Measurements from ENCODE around the gene FAM3A.
A peak's percentile ranks its signal among the peaks of the same experiment; 100 is the strongest.

FAM3A gene

DNA sequence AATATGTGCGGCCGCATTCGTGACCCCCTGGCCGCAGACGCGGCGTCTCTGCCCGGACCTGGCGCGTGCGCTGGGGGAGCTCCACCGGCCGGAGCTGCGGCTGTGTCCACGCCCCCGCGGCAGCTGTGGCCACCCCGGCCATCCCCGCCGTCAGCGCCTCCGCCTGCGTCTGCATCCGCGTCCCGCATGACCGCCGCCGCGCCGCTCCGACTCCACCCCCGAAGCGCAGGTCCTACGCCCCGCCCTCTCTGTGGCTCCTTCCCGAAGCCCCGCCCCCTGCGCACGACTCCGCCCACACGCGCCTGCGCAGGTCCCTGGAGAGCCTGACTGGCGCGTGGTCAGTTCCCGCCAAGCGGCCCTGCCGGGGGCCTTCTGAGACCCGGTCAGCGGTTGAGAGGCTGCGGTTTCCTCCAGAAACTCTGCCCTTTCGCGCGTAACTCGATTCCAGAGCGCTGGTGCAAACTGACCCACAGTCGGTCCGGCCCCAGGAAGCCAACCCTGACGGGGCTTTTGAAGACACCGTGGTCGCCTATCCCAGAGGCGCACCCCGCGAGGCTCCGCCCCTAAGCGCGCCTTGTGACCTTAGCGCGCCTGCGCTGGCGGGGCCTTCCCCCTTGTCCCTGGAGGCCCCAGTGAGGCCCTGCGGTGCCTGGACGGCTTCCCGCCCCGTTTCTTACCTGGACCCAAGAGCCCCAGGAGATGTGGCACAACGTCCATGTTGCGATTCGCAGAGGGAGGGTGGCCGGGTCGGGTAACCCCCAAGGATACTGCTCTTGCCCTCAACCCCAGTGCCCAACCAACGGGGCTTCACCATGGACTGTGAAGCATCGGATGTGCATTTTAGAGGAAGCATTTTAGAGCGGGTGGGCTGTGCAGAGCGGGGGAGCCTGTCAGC lies 37.1 kb downstream of the FAM3A start, which contains the start of gene LAGE3:
Gene LAGE3, minus strand, starts transcription at position 554 of the 895 bp plus-strand sequence. Its CDS starts 366 bp downstream, at position 188.
- peak; percentile 93 for DNase-seq

DNA sequence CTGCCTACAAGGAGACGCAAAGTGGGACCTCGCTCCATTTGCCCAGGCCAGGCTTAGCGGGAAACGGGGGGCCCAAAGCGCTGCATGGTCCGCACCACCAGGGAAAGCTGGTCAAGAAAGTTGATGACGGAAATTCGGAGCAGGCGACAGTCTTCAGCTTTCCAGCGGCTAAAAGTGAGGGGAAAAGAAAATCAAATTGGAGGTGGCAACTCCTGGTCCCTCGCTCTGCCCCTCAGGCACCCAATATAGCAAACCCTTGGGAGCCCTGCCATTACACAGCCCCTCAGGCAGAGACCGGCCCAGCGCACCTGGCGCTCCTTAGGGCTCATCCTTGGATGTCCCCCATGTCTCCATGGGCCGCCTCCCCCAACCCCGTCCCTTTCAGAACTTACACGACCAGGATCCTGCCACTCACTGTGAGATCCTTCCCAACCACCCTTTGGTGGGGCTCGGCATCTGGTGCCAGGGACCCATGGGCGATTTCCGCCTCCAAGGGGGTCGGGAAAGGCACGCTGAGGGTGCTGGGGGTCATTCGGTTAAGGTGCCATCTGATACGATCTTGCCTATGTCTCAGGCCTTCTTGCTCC lies 38.0 kb downstream of the FAM3A start:
- no peak for DNase-seq

DNA sequence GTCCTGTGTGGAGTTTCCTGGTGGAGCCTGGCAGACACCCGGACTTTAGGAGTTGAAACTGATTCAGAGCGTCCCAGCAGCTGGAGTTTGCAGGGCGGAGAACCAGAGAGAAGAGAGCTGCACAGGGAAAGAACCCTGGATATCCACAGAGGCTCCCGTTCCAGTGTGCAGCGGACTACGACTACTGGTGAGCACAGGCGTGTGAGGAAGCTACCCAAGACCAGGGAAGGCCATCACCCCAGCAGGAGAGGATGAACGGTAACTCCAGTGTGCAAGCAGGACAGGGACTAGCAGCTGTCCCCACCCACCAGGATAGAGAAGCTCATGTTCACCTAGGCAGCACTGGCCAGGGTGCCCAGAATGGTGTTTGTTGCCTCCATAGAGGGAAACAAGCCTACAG lies 39.2 kb downstream of the FAM3A start:
- DNase-seq: no peak

DNA sequence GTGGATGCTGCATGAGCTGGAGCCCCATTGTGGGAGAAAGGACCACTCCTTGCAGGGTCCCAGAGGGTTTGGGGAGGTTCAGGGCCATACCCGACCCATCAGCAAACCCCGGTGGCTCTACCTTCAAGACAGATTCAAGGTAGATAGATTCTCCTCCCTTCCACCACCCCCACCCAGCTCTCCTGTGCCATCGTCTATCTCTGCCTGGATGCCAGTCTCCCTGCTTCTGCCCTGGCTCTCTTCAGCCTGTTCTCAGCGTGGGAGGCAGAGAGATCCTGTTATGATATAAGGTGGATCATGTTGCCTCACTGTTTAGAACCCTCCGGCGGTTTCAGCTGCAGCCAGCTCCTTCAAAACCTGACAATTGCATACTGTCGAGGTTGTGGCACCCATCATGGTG lies 42.3 kb downstream of the FAM3A start:
- DNase-seq: no peak

DNA sequence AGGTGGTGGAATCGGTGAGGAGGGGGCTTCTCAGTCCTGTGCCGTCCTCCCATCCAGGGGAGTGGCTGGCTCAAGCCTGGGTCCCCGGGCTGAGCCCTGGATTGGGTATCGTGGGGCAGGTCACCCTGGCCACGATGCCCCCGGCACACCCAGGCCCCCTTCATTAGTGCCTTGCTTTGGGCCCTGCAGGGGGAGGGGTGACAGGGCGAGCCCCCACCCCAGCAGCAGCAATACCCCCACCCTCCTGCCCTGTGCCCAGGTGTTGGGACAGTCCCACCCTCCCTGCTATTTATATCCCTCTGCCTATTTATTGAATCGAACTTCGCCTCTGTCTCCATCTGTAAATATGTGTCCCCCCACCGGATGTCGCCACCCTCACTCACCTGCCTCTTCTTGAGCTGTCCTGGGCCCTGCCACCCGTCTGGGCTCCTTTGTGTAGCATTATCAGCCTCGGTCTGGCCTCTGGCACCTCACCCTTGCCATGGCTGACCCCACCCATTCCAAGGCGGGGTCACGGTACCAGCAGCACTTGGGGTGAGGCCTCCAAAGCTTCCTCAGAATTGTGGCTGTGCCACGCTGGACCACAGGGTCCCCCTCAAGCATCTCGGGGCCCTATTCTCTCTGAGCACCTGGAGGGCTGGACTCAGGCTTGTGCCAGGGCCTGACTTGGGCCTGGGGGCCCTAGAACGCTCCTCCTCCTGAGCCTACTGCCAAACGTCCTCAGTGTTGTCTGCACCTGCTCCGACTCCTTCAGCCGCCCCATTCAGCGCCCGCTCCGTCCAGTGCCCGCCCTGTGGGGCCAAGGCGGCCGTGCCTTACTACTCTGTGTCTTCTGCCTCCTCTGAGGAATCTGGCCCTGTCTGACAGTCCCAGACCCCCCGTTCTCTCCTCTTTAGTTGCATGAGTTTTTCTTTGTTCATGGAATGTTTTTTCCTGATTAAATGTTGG lies 43.1 kb downstream of the FAM3A start:
- DNase-seq: no peak

DNA sequence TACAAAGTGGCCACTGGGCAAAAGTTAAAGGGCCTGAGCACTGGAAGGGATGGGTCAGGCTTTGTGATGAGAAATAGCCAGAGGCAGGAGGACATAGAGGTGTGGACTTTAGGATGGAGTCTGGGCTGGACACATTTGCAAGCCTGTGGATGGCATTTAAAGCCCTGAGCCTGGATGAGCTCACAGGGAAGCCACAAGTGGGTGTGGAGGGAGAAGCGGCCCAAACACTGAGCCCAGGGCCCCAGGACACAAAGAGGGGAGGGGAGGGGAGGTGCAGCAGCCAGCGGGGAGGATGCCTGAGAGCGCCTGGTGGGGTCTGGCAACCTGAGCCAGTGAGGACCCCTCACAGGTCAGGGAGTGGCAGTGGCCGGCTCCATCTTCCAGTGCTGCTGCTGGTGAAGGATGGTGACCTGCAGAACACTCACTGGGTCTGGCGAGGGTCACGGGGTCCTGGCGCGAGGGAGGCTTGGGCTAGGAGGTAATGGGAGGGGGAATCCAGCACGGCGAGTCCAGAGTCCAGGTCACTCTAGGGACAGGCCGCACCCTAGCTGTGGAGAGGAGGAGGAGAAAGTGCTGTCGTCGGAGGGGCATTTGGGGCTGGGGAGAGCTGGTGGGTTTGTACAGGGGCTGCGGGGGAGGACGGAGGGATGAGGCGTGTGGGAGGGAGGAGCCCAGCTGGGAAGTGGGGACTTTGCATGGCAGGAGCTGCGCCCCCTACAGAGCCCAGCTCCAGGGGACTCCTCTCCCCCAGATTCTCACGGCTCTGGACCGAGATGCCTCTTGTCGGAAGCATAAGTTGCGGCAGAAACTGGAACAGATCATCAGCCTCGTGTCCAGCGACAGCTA lies 44.0 kb downstream of the FAM3A start:
- no peak for DNase-seq

DNA sequence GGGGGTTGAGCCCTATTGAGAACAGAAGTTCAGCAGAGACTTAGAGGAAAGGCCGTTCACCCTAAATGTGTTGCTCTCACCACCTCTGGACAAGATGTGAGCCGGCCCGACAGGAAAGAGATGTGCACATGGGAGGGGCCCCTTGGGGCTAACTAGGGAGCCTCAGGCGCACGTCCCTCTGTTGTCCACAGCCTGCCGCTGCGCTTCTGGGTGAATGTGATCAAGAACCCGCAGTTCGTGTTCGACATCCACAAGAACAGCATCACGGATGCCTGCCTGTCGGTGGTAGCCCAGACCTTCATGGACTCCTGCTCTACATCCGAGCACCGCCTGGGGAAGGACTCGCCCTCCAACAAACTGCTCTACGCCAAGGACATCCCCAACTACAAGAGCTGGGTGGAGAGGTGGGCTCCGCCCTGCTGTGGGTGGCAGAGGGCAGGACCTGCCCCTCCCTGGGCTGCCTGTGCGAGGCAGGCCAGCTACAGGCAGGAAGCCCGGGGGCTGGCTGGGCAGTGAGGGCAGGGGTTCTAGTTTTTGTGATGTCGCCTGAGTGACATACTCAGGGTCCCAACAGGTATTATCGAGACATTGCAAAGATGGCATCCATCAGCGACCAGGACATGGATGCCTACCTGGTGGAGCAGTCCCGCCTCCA lies 45.0 kb downstream of the FAM3A start:
- no peak for DNase-seq

DNA sequence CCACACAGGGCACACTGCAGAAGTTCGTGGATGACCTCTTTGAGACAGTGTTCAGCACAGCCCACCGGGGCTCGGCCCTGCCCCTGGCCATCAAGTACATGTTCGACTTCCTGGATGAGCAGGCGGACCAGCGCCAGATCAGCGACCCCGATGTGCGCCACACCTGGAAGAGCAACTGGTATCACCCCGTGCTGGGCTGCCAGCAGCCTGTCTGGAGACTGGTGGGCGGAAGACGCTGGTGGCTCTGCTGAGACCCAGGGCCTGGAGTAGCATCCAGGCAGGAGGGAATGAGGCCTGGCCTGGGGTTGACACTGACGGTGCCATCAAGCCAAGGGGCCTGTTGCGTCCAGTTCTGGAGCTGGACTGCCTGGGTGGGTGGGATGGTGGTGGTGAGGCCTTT lies 45.6 kb downstream of the FAM3A start:
- DNase-seq: peak; percentile 4

DNA sequence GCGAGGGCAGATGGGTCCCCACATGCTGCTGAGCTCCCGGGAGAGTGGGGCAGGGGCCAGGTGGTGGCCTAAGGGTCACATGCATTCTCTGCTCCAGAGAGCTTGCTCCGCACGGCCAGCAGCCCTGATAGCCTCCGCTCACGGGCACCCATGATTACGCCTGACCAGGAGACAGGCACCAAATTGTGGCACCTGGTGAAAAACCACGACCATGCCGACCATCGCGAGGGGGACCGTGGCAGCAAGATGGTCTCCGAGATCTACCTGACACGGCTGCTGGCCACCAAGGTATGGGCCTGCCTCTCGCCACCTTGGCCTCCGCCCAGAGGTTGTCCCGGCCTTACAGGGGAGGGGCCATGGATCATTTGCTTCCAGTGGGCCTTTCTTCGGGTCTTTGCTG lies 46.2 kb downstream of the FAM3A start:
- DNase-seq: peak; percentile 4

DNA sequence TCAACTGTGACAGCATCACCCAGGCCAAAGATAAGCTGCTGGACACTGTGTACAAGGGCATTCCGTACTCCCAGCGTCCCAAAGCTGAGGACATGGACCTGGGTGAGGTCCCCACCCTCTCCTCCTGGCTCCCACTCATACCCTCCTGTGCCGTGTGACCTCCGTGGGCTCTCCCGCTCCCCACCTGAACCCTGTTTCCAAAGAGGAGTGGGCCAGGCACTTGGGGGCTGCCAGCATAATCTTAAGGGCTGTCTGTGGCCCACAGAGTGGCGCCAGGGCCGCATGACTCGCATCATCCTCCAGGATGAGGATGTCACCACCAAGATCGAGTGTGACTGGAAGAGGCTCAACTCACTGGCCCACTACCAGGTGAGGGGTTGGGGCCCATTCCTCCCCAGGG lies 46.9 kb downstream of the FAM3A start:
- DNase-seq: peak; percentile 10

DNA sequence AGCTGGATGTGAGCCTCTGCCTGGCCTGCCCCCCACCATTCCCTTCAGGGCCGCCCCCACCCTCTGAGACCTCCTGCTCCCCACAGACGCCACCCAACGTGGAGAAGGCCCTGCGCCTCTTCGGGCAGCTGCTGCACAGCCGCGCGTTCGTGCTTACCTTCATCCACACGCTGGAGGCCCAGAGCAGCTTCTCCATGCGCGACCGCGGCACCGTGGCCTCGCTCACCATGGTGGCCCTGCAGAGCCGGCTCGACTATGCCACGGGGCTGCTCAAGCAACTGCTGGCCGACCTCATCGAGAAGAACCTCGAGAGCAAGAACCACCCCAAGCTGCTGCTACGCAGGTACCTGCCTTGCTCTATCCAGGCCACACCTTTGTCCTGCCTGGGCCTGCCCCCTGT lies 47.8 kb downstream of the FAM3A start:
- DNase-seq: peak; percentile 17

DNA sequence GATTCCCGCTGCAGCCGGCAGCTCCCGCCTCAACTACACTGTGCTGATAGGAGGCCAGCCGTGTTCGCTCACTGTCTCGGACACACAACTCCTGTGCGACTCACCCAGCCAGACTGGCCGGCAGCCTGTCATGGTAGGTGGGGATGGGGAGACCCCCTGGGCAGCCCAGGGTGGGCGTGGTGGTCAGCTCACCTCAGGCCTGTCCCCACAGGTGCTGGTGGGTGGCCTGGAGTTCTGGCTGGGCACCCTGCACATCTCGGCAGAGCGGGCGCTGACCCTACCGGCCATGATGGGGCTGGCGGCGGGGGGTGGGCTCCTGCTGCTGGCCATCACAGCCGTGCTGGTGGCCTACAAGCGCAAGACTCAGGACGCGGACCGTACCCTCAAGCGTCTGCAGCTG lies 48.5 kb downstream of the FAM3A start:
- DNase-seq: peak; percentile 7

DNA sequence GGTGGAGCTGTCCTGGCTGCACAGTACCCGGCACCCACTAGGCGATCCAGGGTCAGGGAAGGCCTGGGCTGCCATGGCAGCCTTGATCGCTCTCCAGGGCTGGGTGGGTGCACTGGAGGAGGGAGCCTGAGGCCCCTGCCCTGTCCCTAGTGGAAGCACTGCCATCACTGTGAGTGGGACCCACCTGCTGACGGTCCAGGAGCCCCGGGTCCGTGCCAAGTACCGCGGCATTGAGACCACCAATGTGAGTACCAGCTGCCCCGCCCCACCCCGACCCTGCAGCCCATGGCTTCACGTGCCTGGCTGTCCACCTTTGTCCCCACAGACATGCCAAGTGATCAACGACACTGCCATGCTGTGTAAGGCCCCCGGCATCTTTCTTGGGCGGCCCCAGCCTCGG lies 49.1 kb downstream of the FAM3A start:
- peak; percentile 25 for DNase-seq

DNA sequence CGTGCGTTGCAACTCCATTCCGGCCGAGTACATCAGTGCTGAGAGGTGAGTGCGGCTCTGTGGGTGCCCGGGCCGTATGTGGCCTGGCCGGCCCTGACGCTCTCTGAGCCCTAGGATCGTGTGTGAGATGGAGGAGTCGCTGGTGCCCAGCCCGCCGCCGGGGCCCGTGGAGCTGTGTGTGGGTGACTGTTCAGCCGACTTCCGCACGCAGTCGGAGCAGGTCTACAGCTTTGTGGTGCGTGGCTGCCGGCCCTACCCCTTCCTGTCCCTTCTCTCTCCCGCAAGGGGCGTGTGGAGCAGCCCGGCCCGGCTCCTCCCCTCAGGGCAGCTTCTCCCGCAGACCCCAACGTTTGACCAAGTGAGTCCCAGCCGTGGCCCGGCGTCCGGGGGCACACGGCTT lies 50.0 kb downstream of the FAM3A start:
- DNase-seq: peak; percentile 7

DNA sequence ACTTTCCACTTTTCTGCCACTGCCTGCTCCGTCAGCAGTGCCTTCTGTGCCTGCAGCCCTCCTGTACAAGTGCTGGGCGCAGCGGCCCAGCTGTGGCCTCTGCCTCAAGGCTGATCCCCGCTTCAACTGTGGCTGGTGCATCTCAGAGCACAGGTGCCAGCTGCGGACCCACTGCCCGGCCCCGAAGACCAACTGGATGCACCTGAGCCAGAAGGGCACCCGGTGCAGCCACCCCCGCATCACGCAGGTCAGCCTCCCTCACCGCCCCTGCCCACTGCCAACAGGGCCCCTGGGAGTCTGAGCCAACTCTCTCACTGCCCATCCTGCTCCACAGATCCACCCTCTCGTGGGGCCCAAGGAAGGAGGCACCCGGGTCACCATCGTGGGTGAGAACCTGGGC lies 50.4 kb downstream of the FAM3A start:
- DNase-seq: peak; percentile 4

DNA sequence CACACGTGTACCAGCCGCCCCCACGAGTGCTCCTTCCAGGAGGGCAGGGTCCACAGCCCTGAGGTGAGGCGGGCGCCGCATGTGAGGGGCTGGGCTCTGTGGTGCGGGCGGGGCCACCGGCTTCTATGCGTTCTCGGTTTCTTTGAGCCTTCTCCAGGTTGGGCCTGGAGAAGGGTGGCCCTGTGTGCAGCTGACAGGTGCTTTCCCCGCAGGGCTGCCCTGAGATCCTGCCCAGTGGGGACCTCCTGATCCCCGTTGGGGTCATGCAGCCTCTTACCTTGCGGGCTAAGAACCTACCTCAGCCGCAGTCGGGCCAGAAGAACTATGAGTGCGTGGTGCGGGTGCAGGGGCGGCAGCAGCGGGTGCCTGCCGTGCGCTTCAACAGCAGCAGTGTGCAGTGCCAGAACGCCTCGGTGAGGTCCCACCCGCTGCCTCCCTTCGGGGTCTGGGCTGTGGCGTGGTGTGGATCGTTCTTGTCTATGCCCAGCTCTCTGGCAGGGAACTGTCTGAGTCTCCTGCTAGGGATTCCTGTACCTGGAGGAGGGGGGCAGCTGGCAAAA lies 51.1 kb downstream of the FAM3A start:
- no peak for DNase-seq

DNA sequence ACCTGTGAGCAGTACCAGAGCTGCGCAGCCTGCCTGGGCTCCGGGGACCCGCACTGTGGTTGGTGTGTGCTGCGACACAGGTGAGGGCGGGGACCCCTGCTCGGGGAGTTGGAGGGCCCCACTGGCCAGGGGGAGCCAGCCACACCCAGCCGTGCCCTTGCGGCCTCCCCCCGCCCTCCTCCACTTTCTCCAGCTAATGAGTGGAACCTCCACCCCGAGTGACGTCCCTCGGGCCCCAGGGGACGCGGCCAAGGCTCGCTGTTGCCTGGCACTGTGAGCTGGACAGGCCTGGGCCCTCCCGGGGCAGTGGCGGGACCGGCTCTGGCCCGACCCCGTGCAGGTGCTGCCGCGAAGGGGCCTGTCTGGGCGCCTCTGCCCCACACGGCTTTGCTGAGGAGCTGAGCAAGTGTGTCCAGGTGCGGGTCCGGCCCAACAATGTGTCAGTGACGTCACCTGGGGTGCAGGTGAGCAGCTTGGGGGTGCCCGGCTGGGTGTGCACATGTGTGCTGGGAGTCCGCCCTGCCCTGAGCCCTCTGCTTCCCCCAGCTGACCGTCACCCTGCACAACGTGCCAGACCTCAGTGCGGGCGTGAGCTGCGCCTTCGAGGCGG lies 52.3 kb downstream of the FAM3A start:
- no peak for DNase-seq

DNA sequence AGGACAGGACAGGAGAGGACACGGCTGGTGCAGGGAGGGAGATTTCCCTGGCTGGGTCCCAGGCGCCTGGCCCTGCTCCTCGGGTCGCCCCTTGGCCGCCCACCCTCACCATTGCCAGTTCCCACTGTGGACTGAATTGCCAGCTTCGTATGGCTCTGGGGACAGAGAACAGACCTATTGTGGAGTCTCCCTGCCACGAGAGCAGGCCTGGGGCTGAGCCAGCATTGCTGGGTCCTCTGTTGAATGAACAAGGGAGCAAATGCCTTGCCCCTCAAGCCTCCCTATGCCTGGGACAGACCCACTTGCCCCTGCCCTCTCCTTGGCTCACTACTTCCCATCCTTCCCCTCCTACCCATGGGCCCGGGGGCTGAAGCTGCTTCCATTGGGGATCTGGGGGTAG lies 53.6 kb downstream of the FAM3A start:
- DNase-seq: no peak

DNA sequence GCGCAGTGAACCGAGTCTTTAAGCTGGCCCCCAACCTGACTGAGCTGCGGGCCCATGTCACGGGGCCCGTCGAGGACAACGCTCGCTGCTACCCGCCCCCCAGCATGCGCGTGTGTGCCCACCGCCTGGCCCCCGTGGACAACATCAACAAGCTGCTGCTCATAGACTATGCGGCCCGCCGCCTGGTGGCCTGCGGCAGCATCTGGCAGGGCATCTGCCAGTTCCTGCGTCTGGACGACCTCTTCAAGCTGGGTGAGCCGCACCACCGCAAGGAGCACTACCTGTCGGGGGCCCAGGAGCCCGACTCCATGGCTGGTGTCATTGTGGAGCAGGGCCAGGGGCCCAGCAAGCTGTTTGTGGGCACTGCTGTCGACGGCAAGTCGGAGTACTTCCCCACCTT lies 55.7 kb downstream of the FAM3A start:
- no peak for DNase-seq

DNA sequence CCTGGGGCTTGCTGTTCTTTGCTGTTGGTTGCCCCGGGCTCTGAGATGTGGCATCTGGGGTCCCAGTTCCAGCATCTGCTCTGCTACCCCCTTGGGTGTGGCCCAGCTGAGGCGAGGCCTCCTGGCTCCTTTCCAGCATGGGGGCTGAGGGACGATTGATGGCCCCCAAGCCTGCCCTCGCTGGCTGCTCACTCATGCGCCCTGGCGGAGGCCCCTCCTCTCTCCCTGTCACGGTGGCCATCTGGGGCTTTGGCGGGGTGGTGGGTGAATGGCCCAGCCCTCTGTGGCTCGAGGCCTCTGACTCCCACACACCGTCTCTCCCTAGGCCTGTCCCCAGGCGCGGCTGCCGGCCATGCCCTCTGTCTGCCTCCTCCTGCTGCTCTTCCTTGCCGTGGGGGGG lies 56.2 kb downstream of the FAM3A start:
- no peak for DNase-seq
